Liver (tissue), 9 donors: ENCODE data around the gene KLLN. TPM values are rescaled to one million over a fixed set of nuclear protein-coding genes. Genes with fewer than 3 reads are reported as not detected.

Experiments
- DNase-seq: peaks from one replicate; pipeline ENCODE4 v3.0.0-alpha.2; 2017; ENCODE audit warnings: low spot score
- H3K27ac ChIP-seq, 2 donors: one replicate each; pipeline ENCODE4 v1.7.0; 2013; ENCODE audit warnings: inconsistent platforms in 2 of 2, low read length in 2 of 2, control low read depth in 1 of 2, low read depth in 1 of 2, mild to moderate bottlenecking in 1 of 2
- H3K27me3 ChIP-seq, 4 donors: one replicate each; pipeline versions ENCODE4 v1.6.1 to v1.7.0; 2013; ENCODE audit warnings: low read length in 3 of 4, inconsistent platforms in 1 of 4, mild to moderate bottlenecking in 1 of 4, moderate library complexity in 1 of 4; ENCODE audit not compliant: control insufficient read depth in 4 of 4, insufficient read depth in 4 of 4
- H3K36me3 ChIP-seq, 4 donors: one replicate each; pipeline versions ENCODE4 v1.6.1 to v1.7.0; 2013; ENCODE audit warnings: low read length in 3 of 4, mild to moderate bottlenecking in 3 of 4, low read depth in 1 of 4, moderate library complexity in 1 of 4; ENCODE audit not compliant: control insufficient read depth in 4 of 4, insufficient read depth in 3 of 4
- H3K4me1 ChIP-seq, 4 donors: one replicate each; pipeline versions ENCODE4 v1.6.1 to v1.7.0; 2013; ENCODE audit warnings: low read length in 3 of 4, mild to moderate bottlenecking in 3 of 4, moderate library complexity in 1 of 4; ENCODE audit not compliant: control insufficient read depth in 4 of 4, insufficient read depth in 4 of 4
- H3K4me3 ChIP-seq, 3 donors: one replicate each; pipeline versions ENCODE4 v1.6.1 to v1.7.0; 2013; ENCODE audit warnings: low read length in 3 of 3, control low read depth in 1 of 3, low read depth in 1 of 3, mild to moderate bottlenecking in 1 of 3
- H3K9ac ChIP-seq, 2 donors: one replicate each; pipeline ENCODE4 v1.7.0; 2013; ENCODE audit warnings: low read length in 2 of 2, mild to moderate bottlenecking in 2 of 2, moderate library complexity in 2 of 2, control low read depth in 1 of 2, low read depth in 1 of 2
- H3K9me3 ChIP-seq, 4 donors: one replicate each; pipeline versions ENCODE4 v1.6.1 to v1.7.0; 2013; ENCODE audit warnings: low read length in 3 of 4; ENCODE audit not compliant: control insufficient read depth in 4 of 4
- FOXA1 ChIP-seq: IDR thresholded peaks from 2 replicates; pipeline ENCODE4 v1.6.1; 2016; ENCODE audit warnings: antibody characterized with exemption
- FOXA2 ChIP-seq: IDR thresholded peaks from 2 replicates; pipeline ENCODE4 v1.6.1; 2016; ENCODE audit warnings: antibody characterized with exemption
- GABPA ChIP-seq, 2 donors: IDR thresholded peaks in 1 of 2; conservative IDR thresholded peaks in 1 of 2; 2 replicates each; pipeline ENCODE4 v1.6.1; 2016; ENCODE audit warnings: antibody characterized with exemption in 2 of 2, mild to moderate bottlenecking in 1 of 2, moderate library complexity in 1 of 2
- HNF4A ChIP-seq, 2 donors: conservative IDR thresholded peaks; 2 replicates each; pipeline ENCODE4 v1.6.1; 2016; ENCODE audit warnings: antibody characterized with exemption in 2 of 2, mild to moderate bottlenecking in 2 of 2
- HNF4G ChIP-seq: IDR thresholded peaks from 2 replicates; pipeline ENCODE4 v1.6.1; 2016; ENCODE audit warnings: antibody characterized with exemption
- JUND ChIP-seq, 2 donors: IDR thresholded peaks; 2 replicates each; pipeline ENCODE4 v1.6.1; 2016; ENCODE audit warnings: antibody characterized with exemption in 2 of 2
- NR2F2 ChIP-seq: IDR thresholded peaks from 2 replicates; pipeline ENCODE4 v1.6.1; 2016; ENCODE audit warnings: antibody characterized with exemption
- RAD21 ChIP-seq, 2 donors: IDR thresholded peaks; 2 replicates each; pipeline ENCODE4 v1.6.1; 2016; ENCODE audit warnings: antibody characterized with exemption in 2 of 2, mild to moderate bottlenecking in 2 of 2
- SP1 ChIP-seq: IDR thresholded peaks from 2 replicates; pipeline ENCODE4 v1.6.1; 2018; ENCODE audit warnings: antibody characterized with exemption, mild to moderate bottlenecking
- YY1 ChIP-seq: IDR thresholded peaks from 2 replicates; pipeline ENCODE4 v1.6.1; 2016; ENCODE audit warnings: antibody characterized with exemption, mild to moderate bottlenecking
- WGBS: extraction: QIAGEN DNeasy Blood & Tissue Kit; methylation state at CpG from one replicate; pipeline ENCODE4 v1.1.7; 2013; 5-methylcytosine and 5-hydroxymethylcytosine counted together
- polyA plus RNA-seq, 2 donors: library from polyadenylated mRNA; stranded (reverse) in 1 of 2; unstranded in 1 of 2; fragments of 200-250 nt in 1 of 2; fragments of >200 nt in 1 of 2; fragmentation: Nextera tagmentation in 1 of 2; extraction: Ambion mirVana in 1 of 2; gene quantifications; one replicate each; pipeline versions ENCODE4 v1.2.1 to v1.2.3, GENCODE V29; 2013 to 2015
- total RNA-seq, 2 donors: library from RNA; depleted of rRNA; stranded (reverse); fragments of >200 nt; gene quantifications; one replicate each; pipeline ENCODE4 v1.2.3, GENCODE V29; 2014
- TF ChIP-seq, protein P1 (sequence below): IDR thresholded peaks from 2 replicates; pipeline ENCODE4 v1.6.1; 2016; ENCODE audit warnings: antibody characterized with exemption, mild to moderate bottlenecking
- TF ChIP-seq, protein P2 (sequence below): IDR thresholded peaks from 2 replicates; pipeline ENCODE4 v1.6.1; 2016; ENCODE audit warnings: antibody characterized with exemption
- TF ChIP-seq, protein P3 (sequence below): IDR thresholded peaks from 2 replicates; pipeline ENCODE4 v1.6.1; 2016; ENCODE audit warnings: antibody characterized with exemption
- TF ChIP-seq, protein P4 (sequence below): IDR thresholded peaks from 2 replicates; pipeline ENCODE4 v1.6.1; 2016; ENCODE audit warnings: antibody characterized with exemption
- donor health status: healthy.
- donor health status: healthy.
- donor health status: healthy.
- donor health status: healthy.
- donor health status: healthy.

The KLLN gene
- total and polyA plus RNA-seq, 4 donors: 0.17 to 0.42 (median 0.24) TPM

DNA sequence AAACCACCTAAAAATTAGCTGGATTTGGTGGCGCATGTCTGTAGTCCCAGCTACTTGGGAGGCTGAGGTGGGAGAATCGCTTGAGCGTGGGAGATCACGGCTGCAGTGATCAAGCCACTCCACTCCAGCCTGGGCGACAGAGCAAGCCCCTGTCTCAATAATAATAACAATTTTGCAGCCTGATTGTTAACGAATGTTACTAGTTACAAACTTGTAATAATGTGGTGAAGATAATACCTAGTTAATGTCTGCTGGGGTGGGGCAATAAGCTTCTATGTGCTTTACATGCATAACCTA lies 44.1 kb downstream of the KLLN start (continued):
- TF ChIP-seq, protein P1, sequence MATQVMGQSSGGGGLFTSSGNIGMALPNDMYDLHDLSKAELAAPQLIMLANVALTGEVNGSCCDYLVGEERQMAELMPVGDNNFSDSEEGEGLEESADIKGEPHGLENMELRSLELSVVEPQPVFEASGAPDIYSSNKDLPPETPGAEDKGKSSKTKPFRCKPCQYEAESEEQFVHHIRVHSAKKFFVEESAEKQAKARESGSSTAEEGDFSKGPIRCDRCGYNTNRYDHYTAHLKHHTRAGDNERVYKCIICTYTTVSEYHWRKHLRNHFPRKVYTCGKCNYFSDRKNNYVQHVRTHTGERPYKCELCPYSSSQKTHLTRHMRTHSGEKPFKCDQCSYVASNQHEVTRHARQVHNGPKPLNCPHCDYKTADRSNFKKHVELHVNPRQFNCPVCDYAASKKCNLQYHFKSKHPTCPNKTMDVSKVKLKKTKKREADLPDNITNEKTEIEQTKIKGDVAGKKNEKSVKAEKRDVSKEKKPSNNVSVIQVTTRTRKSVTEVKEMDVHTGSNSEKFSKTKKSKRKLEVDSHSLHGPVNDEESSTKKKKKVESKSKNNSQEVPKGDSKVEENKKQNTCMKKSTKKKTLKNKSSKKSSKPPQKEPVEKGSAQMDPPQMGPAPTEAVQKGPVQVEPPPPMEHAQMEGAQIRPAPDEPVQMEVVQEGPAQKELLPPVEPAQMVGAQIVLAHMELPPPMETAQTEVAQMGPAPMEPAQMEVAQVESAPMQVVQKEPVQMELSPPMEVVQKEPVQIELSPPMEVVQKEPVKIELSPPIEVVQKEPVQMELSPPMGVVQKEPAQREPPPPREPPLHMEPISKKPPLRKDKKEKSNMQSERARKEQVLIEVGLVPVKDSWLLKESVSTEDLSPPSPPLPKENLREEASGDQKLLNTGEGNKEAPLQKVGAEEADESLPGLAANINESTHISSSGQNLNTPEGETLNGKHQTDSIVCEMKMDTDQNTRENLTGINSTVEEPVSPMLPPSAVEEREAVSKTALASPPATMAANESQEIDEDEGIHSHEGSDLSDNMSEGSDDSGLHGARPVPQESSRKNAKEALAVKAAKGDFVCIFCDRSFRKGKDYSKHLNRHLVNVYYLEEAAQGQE: no peak
- TF ChIP-seq RAD21 (IDR thresholded peaks at IDR 0.05): no peak
- TF ChIP-seq FOXA2: no peak
- no peak for TF ChIP-seq GABPA (IDR thresholded peaks at IDR 0.05 in 1 of 2, conservative IDR thresholded peaks at IDR 0.05 in 1 of 2)

DNA sequence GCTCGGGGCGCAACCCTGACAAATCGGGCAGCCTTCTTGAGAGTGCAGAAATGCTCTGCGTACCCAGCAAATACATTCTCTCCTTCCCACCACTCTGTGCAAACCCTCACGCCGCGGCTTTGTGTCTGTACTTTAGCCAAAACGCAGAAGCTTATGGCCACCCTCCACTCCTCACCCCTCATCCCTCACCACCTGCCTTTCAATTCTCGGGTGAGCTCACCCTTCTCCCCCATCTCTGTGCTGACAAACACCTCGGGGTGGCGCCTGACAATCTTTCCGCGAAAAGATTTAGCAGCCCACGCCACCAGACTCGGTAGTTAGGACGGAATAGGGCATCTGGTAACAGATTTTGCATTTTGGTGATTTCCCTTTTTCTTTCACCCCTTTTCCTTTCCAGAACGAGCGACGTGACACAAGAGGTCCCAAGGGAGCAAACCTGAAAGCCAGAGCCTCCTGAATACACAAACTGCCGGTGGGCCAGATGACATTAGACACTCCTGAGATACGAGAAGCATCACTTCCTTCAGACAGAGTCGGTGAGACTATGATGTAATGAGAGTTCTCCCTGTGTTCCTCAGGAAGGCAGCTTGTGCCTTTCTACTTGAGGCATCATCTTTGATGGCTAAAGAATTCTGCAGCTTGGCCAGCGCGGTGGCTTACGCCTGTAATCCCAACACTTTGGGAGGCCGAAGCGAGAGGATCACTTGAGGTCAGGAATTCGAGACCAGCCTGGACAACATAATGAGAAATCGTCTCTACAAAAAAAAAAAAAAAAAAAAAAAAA lies 44.6 kb downstream of the KLLN start:
- Histone ChIP-seq H3K4me1 (peaks cover 0 to 24% (median 12%) of the 10 kb centered on the region in 4 donors), H3K9me3 (no peaks in the 10 kb centered on the region), H3K27me3 (no peaks in the 10 kb centered on the region), H3K9ac (peak overlapping the region; percentile 42 to 73), H3K27ac (peak overlapping the region; percentile 68 to 84), H3K4me3 (peak overlapping the region; percentile 73 to 86 (median 81)), H3K36me3 (no peaks in the 10 kb centered on the region)
- DNase-seq: no peak
- WGBS: 18% methylated on average over 29 of the region's 29 CpGs
- no peak for TF ChIP-seq JUND (IDR thresholded peaks at IDR 0.05)
- no peak for TF ChIP-seq FOXA1
- TF ChIP-seq, protein P2, sequence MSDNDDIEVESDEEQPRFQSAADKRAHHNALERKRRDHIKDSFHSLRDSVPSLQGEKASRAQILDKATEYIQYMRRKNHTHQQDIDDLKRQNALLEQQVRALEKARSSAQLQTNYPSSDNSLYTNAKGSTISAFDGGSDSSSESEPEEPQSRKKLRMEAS: no peak
- TF ChIP-seq RAD21 (IDR thresholded peaks at IDR 0.05): peak in 1 of 2 donors; percentile 16

DNA sequence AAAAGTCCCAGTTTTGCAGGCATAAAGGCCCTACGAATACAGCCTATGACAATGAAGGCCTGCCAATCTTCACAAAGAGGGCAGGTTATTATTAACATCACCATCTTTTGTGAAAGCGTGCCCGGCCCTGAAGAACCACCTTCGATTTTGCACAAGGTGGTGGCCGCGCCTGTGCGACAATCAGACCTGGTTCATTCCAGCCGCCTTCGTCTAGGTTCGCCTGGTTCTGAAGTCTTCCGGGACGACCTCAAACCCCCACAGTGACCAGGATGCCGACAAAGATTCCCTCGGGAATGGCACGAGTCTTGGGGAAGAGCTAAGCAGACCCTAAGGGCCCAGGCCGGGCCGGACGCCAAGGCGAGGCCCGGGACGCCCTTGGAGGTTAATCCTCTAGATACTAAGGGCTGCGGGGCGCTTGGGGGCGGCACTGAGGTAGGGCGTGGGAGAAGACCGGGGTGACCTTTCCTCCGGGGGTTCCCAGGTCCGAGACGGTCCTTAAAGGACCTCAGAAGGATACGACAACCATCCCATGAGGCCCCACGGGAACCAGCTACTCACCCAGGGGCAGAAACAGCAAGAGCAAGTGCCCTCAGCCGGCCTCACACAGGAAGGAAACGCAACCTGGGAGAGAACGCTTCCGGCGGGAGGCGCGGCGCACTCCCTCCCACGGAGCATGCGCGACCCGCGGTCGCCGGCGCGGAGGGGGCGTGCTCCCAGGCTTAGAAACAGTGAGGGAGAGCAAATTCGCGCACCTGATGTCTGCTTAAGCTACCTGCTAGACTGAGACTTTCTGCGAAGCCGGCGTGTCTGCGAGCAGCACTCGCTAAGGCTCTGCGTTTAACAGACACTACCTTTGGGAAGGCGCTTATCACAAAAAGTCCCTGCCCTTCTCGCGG lies 45.5 kb downstream of the KLLN start, which contains the start of gene ATAD1:
ATAD1 (minus strand) TSS at position 618 of the 896 bp plus-strand sequence. CDS start 3,627 bp downstream, outside the sequence.
- Histone ChIP-seq H3K27ac (peak within 1 kb of the TSS; percentile 68 to 84), H3K9ac (peak within 1 kb of the TSS; percentile 73 to 81), H3K27me3 (no peaks in the 10 kb centered on the region), H3K36me3 (no peaks in the 10 kb centered on the region), H3K4me1 (peaks cover 0 to 24% (median 12%) of the 10 kb centered on the region in 4 donors), H3K9me3 (no peaks in the 10 kb centered on the region), H3K4me3 (peak within 1 kb of the TSS; percentile 73 to 86 (median 81))
- peak; percentile 81 for DNase-seq
- under 1% methylated on average over 60 of the region's 60 CpGs for WGBS
- TF ChIP-seq YY1 (peak; percentile 41), GABPA (IDR thresholded peaks at IDR 0.05 in 1 of 2, conservative IDR thresholded peaks at IDR 0.05 in 1 of 2) (peak; percentile 73 to 93), RAD21 (IDR thresholded peaks at IDR 0.05) (no peak), JUND (IDR thresholded peaks at IDR 0.05) (no peak), HNF4G (no peak), FOXA1 (no peak), SP1 (no peak), NR2F2 (peak; percentile 35), HNF4A (conservative IDR thresholded peaks at IDR 0.05) (peak; percentile 7 to 42)
- TF ChIP-seq, protein P1: peak; percentile 56
- TF ChIP-seq, protein P2: no peak
- TF ChIP-seq, protein P3, sequence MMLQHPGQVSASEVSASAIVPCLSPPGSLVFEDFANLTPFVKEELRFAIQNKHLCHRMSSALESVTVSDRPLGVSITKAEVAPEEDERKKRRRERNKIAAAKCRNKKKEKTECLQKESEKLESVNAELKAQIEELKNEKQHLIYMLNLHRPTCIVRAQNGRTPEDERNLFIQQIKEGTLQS: no peak
- TF ChIP-seq, protein P4, sequence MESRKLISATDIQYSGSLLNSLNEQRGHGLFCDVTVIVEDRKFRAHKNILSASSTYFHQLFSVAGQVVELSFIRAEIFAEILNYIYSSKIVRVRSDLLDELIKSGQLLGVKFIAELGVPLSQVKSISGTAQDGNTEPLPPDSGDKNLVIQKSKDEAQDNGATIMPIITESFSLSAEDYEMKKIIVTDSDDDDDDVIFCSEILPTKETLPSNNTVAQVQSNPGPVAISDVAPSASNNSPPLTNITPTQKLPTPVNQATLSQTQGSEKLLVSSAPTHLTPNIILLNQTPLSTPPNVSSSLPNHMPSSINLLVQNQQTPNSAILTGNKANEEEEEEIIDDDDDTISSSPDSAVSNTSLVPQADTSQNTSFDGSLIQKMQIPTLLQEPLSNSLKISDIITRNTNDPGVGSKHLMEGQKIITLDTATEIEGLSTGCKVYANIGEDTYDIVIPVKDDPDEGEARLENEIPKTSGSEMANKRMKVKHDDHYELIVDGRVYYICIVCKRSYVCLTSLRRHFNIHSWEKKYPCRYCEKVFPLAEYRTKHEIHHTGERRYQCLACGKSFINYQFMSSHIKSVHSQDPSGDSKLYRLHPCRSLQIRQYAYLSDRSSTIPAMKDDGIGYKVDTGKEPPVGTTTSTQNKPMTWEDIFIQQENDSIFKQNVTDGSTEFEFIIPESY: no peak
